ENCODE results near the gene TSPAN7. TPM values are rescaled to one million over a fixed set of nuclear protein-coding genes. Genes with fewer than 3 reads are reported as not detected.
A peak's percentile ranks its signal among the peaks of the same experiment; 100 is the strongest.

The TSPAN7 gene
- total RNA-seq, 1 donor from 2014 or later, result 38.5 TPM

DNA sequence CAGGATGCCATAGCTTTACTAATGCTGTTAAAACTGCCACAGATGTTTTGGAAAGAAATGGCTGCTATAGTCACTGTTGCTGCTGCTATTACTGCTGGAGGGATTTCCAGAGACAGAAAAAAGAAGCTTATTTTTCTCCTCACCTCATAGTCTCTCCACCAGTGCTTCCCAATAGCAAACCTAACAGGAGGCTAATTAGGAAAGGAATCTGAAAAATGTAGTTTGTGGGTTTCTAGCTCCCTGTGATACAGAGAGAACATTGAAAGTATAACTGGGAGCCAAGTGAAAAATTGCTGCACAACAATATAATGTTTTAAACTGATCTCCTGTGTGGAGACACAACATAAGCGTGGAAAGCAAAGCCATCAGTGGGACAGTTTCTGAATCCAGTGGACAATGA is 8.6 kb upstream of the TSPAN7 start:
- TF ChIP-seq POLR2AphosphoS5 (IDR thresholded peaks at IDR 0.05; ENCODE audit: insufficient read depth in 1 of 2, low read depth in 1 of 2), result no peak
- no peak for TF ChIP-seq POLR2A (IDR thresholded peaks at IDR 0.05)
- TF ChIP-seq, protein P1, sequence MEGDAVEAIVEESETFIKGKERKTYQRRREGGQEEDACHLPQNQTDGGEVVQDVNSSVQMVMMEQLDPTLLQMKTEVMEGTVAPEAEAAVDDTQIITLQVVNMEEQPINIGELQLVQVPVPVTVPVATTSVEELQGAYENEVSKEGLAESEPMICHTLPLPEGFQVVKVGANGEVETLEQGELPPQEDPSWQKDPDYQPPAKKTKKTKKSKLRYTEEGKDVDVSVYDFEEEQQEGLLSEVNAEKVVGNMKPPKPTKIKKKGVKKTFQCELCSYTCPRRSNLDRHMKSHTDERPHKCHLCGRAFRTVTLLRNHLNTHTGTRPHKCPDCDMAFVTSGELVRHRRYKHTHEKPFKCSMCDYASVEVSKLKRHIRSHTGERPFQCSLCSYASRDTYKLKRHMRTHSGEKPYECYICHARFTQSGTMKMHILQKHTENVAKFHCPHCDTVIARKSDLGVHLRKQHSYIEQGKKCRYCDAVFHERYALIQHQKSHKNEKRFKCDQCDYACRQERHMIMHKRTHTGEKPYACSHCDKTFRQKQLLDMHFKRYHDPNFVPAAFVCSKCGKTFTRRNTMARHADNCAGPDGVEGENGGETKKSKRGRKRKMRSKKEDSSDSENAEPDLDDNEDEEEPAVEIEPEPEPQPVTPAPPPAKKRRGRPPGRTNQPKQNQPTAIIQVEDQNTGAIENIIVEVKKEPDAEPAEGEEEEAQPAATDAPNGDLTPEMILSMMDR (IDR thresholded peaks at IDR 0.05), result no peak
- no peak for DNase-seq (ENCODE audit: extremely low spot score in 2 of 2)
- H3K9me3 ChIP-seq, result no peaks in the 10 kb centered on the region
- no peak overlapping the region for H3K4me3 ChIP-seq
- H3K27me3 ChIP-seq, result no peaks in the 10 kb centered on the region
- intact Hi-C loops (cut with DNase I), result no loop called here
- no peak overlapping the region for H3K27ac ChIP-seq
- H3K36me3 ChIP-seq, result no peaks in the 10 kb centered on the region
- H3K4me1 ChIP-seq, result no peaks in the 10 kb centered on the region

GRCh38 chrX:38558686-38559085 is 2.7 kb upstream of the TSPAN7 start:
- H3K9me3 ChIP-seq, result no peaks in the 10 kb centered on the region
- H3K27ac ChIP-seq, result no peak overlapping the region
- DNase-seq (ENCODE audit: extremely low spot score in 2 of 2), result no peak
- TF ChIP-seq POLR2AphosphoS5 (IDR thresholded peaks at IDR 0.05; ENCODE audit: insufficient read depth in 1 of 2, low read depth in 1 of 2), result no peak
- TF ChIP-seq, protein P1 (IDR thresholded peaks at IDR 0.05), result no peak
- no peak for TF ChIP-seq POLR2A (IDR thresholded peaks at IDR 0.05)
- H3K27me3 ChIP-seq, result no peaks in the 10 kb centered on the region
- no peak overlapping the region for H3K4me3 ChIP-seq
- intact Hi-C loops (cut with DNase I), result no loop called here
- no peaks in the 10 kb centered on the region for H3K36me3 ChIP-seq
- H3K4me1 ChIP-seq, result peaks cover 4% of the 10 kb centered on the region

DNA sequence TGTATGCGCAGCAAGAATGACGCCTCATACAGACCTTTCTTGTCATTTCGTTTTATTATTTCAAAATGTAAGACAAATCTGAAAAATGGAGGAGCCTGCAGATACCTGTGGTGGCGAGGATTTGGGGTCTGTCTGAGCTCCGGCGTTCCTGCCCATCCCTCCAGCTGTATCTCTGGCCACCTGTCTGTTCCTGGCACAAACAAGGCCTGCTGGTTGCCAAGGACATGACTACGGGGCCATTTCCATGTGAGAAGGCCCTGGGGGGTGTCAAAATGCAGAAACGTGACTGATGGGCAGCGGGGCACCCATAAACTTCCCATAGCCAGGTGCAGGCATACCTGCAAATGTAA is 591 bp upstream of the TSPAN7 start:
- Histone ChIP-seq H3K9me3 (no peaks in the 10 kb centered on the region), H3K27ac (peak overlapping the region; percentile 17), H3K4me3 (peak overlapping the region; percentile 47 to 48), H3K27me3 (no peaks in the 10 kb centered on the region), H3K4me1 (peaks cover 4% of the 10 kb centered on the region), H3K36me3 (no peaks in the 10 kb centered on the region)
- intact Hi-C loops (cut with DNase I), result no loop called here
- DNase-seq (ENCODE audit: extremely low spot score in 2 of 2), result no peak
- TF ChIP-seq, protein P1 (IDR thresholded peaks at IDR 0.05), result no peak
- TF ChIP-seq POLR2AphosphoS5 (IDR thresholded peaks at IDR 0.05; ENCODE audit: insufficient read depth in 1 of 2, low read depth in 1 of 2), result no peak
- TF ChIP-seq POLR2A (IDR thresholded peaks at IDR 0.05), result no peak

DNA sequence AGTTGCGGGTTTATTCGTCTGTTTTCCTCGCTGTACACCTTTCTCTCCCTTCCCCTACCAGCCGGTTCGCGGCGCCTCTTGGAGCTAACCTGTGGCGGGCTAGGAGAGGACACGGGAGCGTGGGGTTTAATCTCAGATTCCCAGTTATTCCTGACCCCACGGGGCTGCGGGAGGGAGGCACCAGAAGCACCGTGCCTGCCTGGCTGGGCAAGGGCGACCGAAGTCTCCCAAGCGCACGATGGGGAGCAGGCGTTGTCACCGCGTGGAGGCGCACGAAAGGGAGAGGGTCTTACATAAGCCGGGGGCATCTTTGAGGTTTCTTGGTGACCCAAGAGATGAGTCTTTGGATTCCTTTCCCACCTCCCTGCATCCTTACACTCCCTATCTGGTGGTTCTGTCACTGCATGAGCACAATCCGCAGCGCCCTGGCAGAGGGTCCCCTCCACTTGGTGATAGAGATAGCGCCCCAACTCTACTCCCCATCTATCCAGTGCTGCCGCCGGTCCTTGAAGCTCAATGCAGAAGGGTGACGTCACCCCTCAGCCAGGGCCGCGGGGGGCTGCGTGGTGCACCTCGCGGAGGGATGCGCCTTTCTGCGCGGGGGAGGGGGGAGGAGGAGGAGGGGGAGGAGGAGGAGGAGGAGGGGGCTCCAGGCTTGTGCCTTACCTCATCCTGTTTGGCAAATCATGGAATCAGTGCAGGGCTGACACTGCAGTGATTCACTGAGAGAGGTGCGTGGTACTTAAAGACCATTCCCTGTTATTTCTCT is 793 bp downstream of the TSPAN7 start:
- intact Hi-C loops (cut with DNase I), result no loop called here
- peaks cover 4% of the 10 kb centered on the region for H3K4me1 ChIP-seq
- H3K27ac ChIP-seq, result no peak overlapping the region
- H3K9me3 ChIP-seq, result no peaks in the 10 kb centered on the region
- no peaks in the 10 kb centered on the region for H3K36me3 ChIP-seq
- DNase-seq (ENCODE audit: extremely low spot score in 2 of 2), result no peak
- peak overlapping the region; percentile 42 to 47 for H3K4me3 ChIP-seq
- H3K27me3 ChIP-seq, result no peaks in the 10 kb centered on the region
- TF ChIP-seq, protein P1 (IDR thresholded peaks at IDR 0.05), result no peak
- TF ChIP-seq POLR2A (IDR thresholded peaks at IDR 0.05), result no peak
- TF ChIP-seq POLR2AphosphoS5 (IDR thresholded peaks at IDR 0.05; ENCODE audit: insufficient read depth in 1 of 2, low read depth in 1 of 2), result peak in 1 of 2 donors; percentile 19

GRCh38 chrX:38563030-38563429 is 1.7 kb downstream of the TSPAN7 start:
- no peak overlapping the region for H3K27ac ChIP-seq

More at GRCh38 chrX:38563030-38563429, 1.7 kb downstream of the TSPAN7 start:
- no peaks in the 10 kb centered on the region for H3K36me3 ChIP-seq
- no peak for DNase-seq (ENCODE audit: extremely low spot score in 2 of 2)
- TF ChIP-seq POLR2AphosphoS5 (IDR thresholded peaks at IDR 0.05; ENCODE audit: insufficient read depth in 1 of 2, low read depth in 1 of 2) (no peak), POLR2A (IDR thresholded peaks at IDR 0.05) (no peak)
- TF ChIP-seq, protein P1 (IDR thresholded peaks at IDR 0.05), result no peak
- H3K9me3 ChIP-seq, result no peaks in the 10 kb centered on the region
- peak overlapping the region in 1 of 2 donors; percentile 47 for H3K4me3 ChIP-seq
- peaks cover 4% of the 10 kb centered on the region for H3K4me1 ChIP-seq
- H3K27me3 ChIP-seq, result no peaks in the 10 kb centered on the region
- intact Hi-C loops (cut with DNase I), result no loop called here

Measured in vagina (tissue), 2 donors.